DOHH2 (cell line): ENCODE results near the gene GPR4.

Experiments
- H3F3A ChIP-seq: fragments of 200-600 bp; sonication (generic), shearing (Covaris generic); 2 replicates; pipeline ENCODE4 v1.6.0; 2016; ENCODE audit warnings: antibody characterized with exemption, mild to moderate bottlenecking; ENCODE audit not compliant: control insufficient read depth, insufficient read depth
- H3K27ac ChIP-seq: fragments of 200-600 bp; sonication (generic); 2 replicates; pipeline ENCODE4 v1.5.1; 2014; ENCODE audit warnings: low read depth, mild to moderate bottlenecking, low read length, moderate library complexity
- H3K27me3 ChIP-seq: fragments of 200-600 bp; sonication (generic); 2 replicates; pipeline ENCODE4 v1.6.1; 2014; ENCODE audit warnings: mild to moderate bottlenecking, low read length, mixed read lengths; ENCODE audit not compliant: control insufficient read depth
- H3K36me3 ChIP-seq: fragments of 200-600 bp; sonication (generic); 2 replicates; pipeline ENCODE4 v1.6.1; 2014; ENCODE audit warnings: mild to moderate bottlenecking, low read length, moderate library complexity, mixed read lengths; ENCODE audit not compliant: control insufficient read depth
- H3K4me1 ChIP-seq: fragments of 200-600 bp; sonication (generic); 2 replicates; pipeline ENCODE4 v1.6.1; 2014; ENCODE audit warnings: mild to moderate bottlenecking, low read length, mixed read lengths; ENCODE audit not compliant: control insufficient read depth
- H3K4me2 ChIP-seq: fragments of 200-600 bp; sonication (generic); 2 replicates; pipeline ENCODE4 v1.6.0; 2014; ENCODE audit warnings: mild to moderate bottlenecking, low read length, moderate library complexity
- H3K4me3 ChIP-seq: fragments of 200-600 bp; sonication (generic); 2 replicates; pipeline ENCODE4 v1.5.1; 2014; ENCODE audit warnings: mild to moderate bottlenecking, low read length, mixed read lengths
- H3K79me2 ChIP-seq: fragments of 200-600 bp; sonication (generic); 2 replicates; pipeline ENCODE4 v1.6.1; 2014; ENCODE audit warnings: mild to moderate bottlenecking, low read length, mixed read lengths; ENCODE audit not compliant: control insufficient read depth
- H3K9me2 ChIP-seq: fragments of 200-600 bp; sonication (generic); replicated peaks from 2 replicates; pipeline ENCODE4 v1.6.1; 2014; ENCODE audit warnings: mild to moderate bottlenecking, low read length, mixed read lengths; ENCODE audit not compliant: control insufficient read depth
- H3K9me3 ChIP-seq: fragments of 200-600 bp; sonication (generic); 2 replicates; pipeline ENCODE4 v1.6.1; 2014; ENCODE audit warnings: antibody characterized with exemption, low read length, mixed read lengths; ENCODE audit not compliant: control insufficient read depth, insufficient read depth
- H4K20me1 ChIP-seq: fragments of 200-600 bp; sonication (generic); 2 replicates; pipeline ENCODE4 v1.6.0; 2014; ENCODE audit warnings: low read depth, mild to moderate bottlenecking, antibody characterized with exemption, low read length, moderate library complexity; ENCODE audit not compliant: control insufficient read depth, insufficient read depth
- CTCF ChIP-seq: fragments of 200-600 bp; sonication (generic); IDR thresholded peaks from one replicate; pipeline ENCODE4 v1.5.1; 2014; ENCODE audit warnings: antibody characterized with exemption, mild to moderate bottlenecking, low read depth, low read length; ENCODE audit not compliant: poor library complexity, severe bottlenecking
- EZH2phosphoT487 ChIP-seq: fragments of 200-600 bp; sonication (generic); IDR thresholded peaks from 2 replicates; pipeline ENCODE4 v1.6.1; 2017; ENCODE audit warnings: borderline replicate concordance, mild to moderate bottlenecking, antibody characterized with exemption, low read length, moderate library complexity, mixed read lengths

Gene GPR4

DNA sequence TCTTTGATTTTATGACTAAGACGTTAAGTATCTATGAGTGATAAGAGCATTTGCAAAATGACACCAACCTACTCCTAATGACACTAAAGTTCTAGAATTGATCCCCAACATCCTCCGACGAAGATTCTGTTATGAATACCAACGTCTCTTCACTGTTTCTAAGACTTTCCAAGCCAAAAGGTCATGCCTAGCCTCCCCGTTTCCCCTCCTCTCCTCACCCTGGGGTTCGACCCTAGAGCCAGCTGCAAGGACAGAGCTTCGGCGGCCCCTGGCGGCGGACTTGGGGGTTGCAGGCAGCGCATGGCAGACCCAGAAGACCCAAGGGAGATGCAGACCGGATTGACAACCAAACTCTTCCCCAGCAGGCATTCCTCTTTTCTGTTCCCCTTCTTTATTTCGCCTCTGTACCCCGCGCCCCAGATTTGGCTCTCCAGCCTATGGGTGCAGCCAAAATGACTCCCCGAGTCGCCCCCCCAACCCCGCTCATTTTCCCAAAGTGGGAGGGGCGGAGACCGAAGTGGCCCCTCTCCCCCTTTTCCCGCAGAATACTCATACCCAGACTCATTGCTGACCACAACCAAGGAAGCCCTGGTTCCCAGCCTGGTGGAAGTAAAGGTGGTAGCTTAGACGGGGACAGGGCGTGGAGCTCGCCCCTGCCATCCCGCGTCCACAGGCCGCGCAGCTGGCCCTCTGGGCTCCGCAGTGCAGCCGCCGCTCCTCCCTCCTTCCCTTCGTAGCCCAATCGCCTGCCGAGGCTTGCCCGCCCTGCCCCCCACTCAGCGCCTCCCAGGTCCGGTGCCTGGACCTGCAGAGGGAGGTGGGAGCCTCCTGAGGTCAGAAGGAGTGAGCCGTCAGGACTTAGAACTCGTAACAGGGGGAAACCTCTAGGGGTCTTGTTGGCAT is 41.3 kb upstream of the GPR4 start:
- Histone ChIP-seq H3K4me1 (peaks cover 57% of the 10 kb centered on the region), H3K27ac (peak overlapping the region; percentile 83), H3K9me2 (no peaks in the 10 kb centered on the region)

GRCh38 chr19:45641274-45642105 is 39.5 kb upstream of the GPR4 start:
- Histone ChIP-seq H3K9me3 (no peaks in the 10 kb centered on the region), H4K20me1 (no peaks in the 10 kb centered on the region), H3K4me3 (peak overlapping the region; percentile 89), H3K27me3 (peaks cover 18% of the 10 kb centered on the region), H3K36me3 (peaks cover 6% of the 10 kb centered on the region; the same call in 1 of the 2 replicates), H3K9me2 (no peaks in the 10 kb centered on the region), H3K79me2 (peaks cover 2% of the 10 kb centered on the region; the same call in 1 of the 2 replicates), H3K27ac (peak overlapping the region; percentile 83), H3K4me1 (peaks cover 56% of the 10 kb centered on the region), H3F3A (peaks cover 21% of the 10 kb centered on the region), H3K4me2 (peak overlapping the region; percentile 94)
- TF ChIP-seq CTCF (no peak), EZH2phosphoT487 (no peak)

More for the DNA sequence above, 41.3 kb upstream of the GPR4 start:
- Histone ChIP-seq H3K4me2 (peak overlapping the region; percentile 94), H3K4me3 (peak overlapping the region; percentile 53), H3K27me3 (peaks cover 18% of the 10 kb centered on the region), H3F3A (peaks cover 21% of the 10 kb centered on the region), H3K9me3 (no peaks in the 10 kb centered on the region), H3K36me3 (peaks cover 2% of the 10 kb centered on the region; the same call in 1 of the 2 replicates), H4K20me1 (no peaks in the 10 kb centered on the region), H3K79me2 (peaks cover 2% of the 10 kb centered on the region; the same call in 1 of the 2 replicates)
- no peak for TF ChIP-seq EZH2phosphoT487
- peak; percentile 99 for TF ChIP-seq CTCF

DNA sequence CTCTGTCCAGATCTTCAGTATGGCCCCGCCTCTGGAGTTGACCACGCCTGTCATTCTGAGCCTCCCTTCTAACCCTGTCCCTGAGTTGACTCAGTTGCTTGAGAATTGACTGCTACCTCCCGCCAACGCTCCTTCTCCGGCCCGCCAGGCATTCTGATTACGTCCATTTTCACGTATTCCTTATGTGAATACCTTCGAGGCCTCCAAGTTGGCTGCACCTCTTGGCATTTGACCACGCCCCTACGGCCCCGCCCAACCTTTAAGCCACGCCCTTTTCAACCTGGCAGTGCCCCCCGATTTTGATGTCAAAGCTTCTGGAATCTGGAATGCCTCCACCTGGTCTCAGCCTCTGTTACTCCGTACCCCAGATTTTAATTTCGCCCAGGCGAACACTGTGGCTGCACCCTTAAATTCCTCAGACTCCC is 38.8 kb upstream of the GPR4 start:
- TF ChIP-seq CTCF (no peak), EZH2phosphoT487 (no peak)
- Histone ChIP-seq H3K27ac (peak overlapping the region; percentile 83), H3K9me2 (no peaks in the 10 kb centered on the region), H3K27me3 (peaks cover 18% of the 10 kb centered on the region), H3K9me3 (no peaks in the 10 kb centered on the region), H4K20me1 (no peaks in the 10 kb centered on the region), H3K79me2 (peaks cover 2% of the 10 kb centered on the region; the same call in 1 of the 2 replicates), H3K4me1 (peaks cover 49% of the 10 kb centered on the region), H3F3A (peaks cover 21% of the 10 kb centered on the region), H3K4me2 (peak overlapping the region; percentile 94), H3K36me3 (peaks cover 6% of the 10 kb centered on the region; the same call in 1 of the 2 replicates), H3K4me3 (peak overlapping the region; percentile 89)
